Measurements from ENCODE around the gene PHF11. TPM values are rescaled to one million over a fixed set of nuclear protein-coding genes. Genes with fewer than 3 reads are reported as not detected.

Gene PHF11
- total and polyA plus RNA-seq, 2 of the 8 experiments (the other 6 are each of a cell fraction or from before 2014, with no cell fraction given) = 6.1 to 8.1 TPM

DNA sequence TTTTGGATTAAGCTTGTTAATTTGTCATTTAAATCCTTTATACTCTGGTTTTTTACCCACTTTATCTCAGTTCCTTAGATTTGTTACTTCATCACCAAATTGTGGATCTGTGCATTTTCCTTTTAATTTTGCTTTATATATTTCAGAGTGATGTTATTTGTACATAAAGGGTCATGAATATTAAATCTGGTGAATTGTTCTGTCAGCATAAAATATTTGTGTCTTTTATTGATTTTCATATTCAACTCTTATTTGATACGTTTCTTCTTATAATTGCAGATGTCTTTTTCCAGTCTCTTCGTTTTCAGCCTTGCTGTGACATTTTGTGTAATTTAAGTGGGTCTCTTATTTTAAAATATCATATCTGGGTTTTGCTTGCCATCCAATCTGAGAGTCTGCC lies 47.0 kb upstream of the PHF11 start:
- Histone ChIP-seq H3K79me1 (ENCODE audit: low read depth, low read length) (no peaks in the 10 kb centered on the region), H3K9me3 (ENCODE audit: insufficient read depth in 2 of 2, low read depth in 1 of 2, low read length in 1 of 2) (no peaks in the 10 kb centered on the region), H3K14ac (ENCODE audit: insufficient read length) (no peak overlapping the region), H3K18ac (ENCODE audit: extremely low read depth, low read length) (no peak overlapping the region), H2BK5ac (ENCODE audit: low read depth, low read length) (no peak overlapping the region), H4K20me1 (replicated peaks in 1 of 2; ENCODE audit: control insufficient read depth in 1 of 2, insufficient read depth in 2 of 2, low read length in 2 of 2) (no peaks in the 10 kb centered on the region), H3K27ac (ENCODE audit: low read depth, low read length) (no peak overlapping the region), H3K27me3 (replicated peaks in 1 of 4; ENCODE audit: control insufficient read depth in 3 of 4, extremely low read depth in 1 of 4, insufficient read depth in 3 of 4, low read length in 3 of 4) (no peaks in the 10 kb centered on the region), H3K4ac (replicated peaks; ENCODE audit: insufficient read length, low read depth, low read length) (no peak overlapping the region), H3K4me3 (ENCODE audit: extremely low read depth in 1 of 4, insufficient read depth in 2 of 4, low read depth in 3 of 4, low read length in 4 of 4) (no peak overlapping the region), H3K23me2 (ENCODE audit: low read depth, low read length) (peaks cover 6% of the 10 kb centered on the region), H2AFZ (ENCODE audit: low read length) (no peak overlapping the region), H3K4me1 (replicated peaks in 1 of 4; ENCODE audit: control insufficient read depth in 3 of 4, insufficient read depth in 4 of 4, low read length in 3 of 4) (no peaks in the 10 kb centered on the region), H2AK5ac (ENCODE audit: low read depth, low read length) (no peak overlapping the region), H3K36me3 (ENCODE audit: control insufficient read depth in 2 of 4, insufficient read depth in 4 of 4, low read length in 3 of 4) (no peaks in the 10 kb centered on the region), H4K91ac (replicated peaks; ENCODE audit: insufficient read length, low read length) (no peak overlapping the region), H3K79me2 (ENCODE audit: control insufficient read depth in 1 of 2, insufficient read depth in 2 of 2, low read length in 2 of 2) (0 out of 4 replicates have a peak, but pooled peaks cover 0 to 4% of the 10 kb centered on the region in 2 experiments), H3K56ac (replicated peaks; ENCODE audit: insufficient read length, low read depth, low read length) (no peak overlapping the region), H4K8ac (ENCODE audit: extremely low read depth, insufficient read depth, low read length) (no peak overlapping the region), H4K5ac (ENCODE audit: insufficient read length, low read depth, low read length) (no peak overlapping the region), H3K9ac (replicated peaks in 1 of 4; ENCODE audit: extremely low read depth in 1 of 4, low read depth in 3 of 4, low read length in 3 of 4) (no peak overlapping the region), H2BK15ac (ENCODE audit: low read length) (no peak overlapping the region), H3K4me2 (ENCODE audit: insufficient read depth in 1 of 2, low read depth in 2 of 2, low read length in 2 of 2) (no peak overlapping the region), H3K23ac (ENCODE audit: insufficient read length) (no peak overlapping the region), H2BK20ac (ENCODE audit: low read length) (no peak overlapping the region), H2BK12ac (ENCODE audit: low read depth, low read length) (no peak overlapping the region), H2BK120ac (replicated peaks; ENCODE audit: low read depth, low read length) (no peak overlapping the region)
- POLR2A ChIA-PET (ENCODE audit: partially characterized antibody) = interaction anchor here (0.6 kb wide), 1 partner anchor 83 kb away, joined by 3 read pairs; no protein-coding TSS in a partner anchor
- TF ChIP-seq RBBP5 (IDR thresholded peaks at IDR 0.05; ENCODE audit: borderline replicate concordance, low read depth, low read length) (no peak), TCF12 (IDR thresholded peaks at IDR 0.05; ENCODE audit: low read depth, low read length) (no peak), TAF1 (IDR thresholded peaks at IDR 0.05; ENCODE audit: low read depth, low read length) (no peak), MAFK (IDR thresholded peaks at IDR 0.05; ENCODE audit: low read depth, low read length) (no peak), NANOG (IDR thresholded peaks at IDR 0.05; ENCODE audit: insufficient read depth, low read depth, low read length, poor library complexity, severe bottlenecking) (no peak), POU5F1 (IDR thresholded peaks at IDR 0.05; ENCODE audit: low read depth, low read length) (no peak)
- TF ChIP-seq, protein P1, sequence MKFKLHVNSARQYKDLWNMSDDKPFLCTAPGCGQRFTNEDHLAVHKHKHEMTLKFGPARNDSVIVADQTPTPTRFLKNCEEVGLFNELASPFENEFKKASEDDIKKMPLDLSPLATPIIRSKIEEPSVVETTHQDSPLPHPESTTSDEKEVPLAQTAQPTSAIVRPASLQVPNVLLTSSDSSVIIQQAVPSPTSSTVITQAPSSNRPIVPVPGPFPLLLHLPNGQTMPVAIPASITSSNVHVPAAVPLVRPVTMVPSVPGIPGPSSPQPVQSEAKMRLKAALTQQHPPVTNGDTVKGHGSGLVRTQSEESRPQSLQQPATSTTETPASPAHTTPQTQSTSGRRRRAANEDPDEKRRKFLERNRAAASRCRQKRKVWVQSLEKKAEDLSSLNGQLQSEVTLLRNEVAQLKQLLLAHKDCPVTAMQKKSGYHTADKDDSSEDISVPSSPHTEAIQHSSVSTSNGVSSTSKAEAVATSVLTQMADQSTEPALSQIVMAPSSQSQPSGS (IDR thresholded peaks at IDR 0.05; ENCODE audit: low read length) = no peak
- WGBS, 2 experiments (ENCODE audit: extremely low coverage in 1 of 2, insufficient coverage in 1 of 2, insufficient read length in 1 of 2, insufficient replicate concordance in 2 of 2, low coverage in 1 of 2, low lambda C conversion rate in 2 of 2, missing lambda C conversion rate in 1 of 2) = 89% methylated on average over 2 of the region's 2 CpGs; no CpG with 5 or more reads in 1 of the 2 experiments
- no peak for DNase-seq (ENCODE audit: low read depth in 1 of 2, low spot score in 2 of 2)
- CTCF ChIA-PET (ENCODE audit: partially characterized antibody) = no interaction called here
- FAIRE-seq = no peak
